Measurements from ENCODE around the gene MYO9B.

Gene MYO9B

DNA sequence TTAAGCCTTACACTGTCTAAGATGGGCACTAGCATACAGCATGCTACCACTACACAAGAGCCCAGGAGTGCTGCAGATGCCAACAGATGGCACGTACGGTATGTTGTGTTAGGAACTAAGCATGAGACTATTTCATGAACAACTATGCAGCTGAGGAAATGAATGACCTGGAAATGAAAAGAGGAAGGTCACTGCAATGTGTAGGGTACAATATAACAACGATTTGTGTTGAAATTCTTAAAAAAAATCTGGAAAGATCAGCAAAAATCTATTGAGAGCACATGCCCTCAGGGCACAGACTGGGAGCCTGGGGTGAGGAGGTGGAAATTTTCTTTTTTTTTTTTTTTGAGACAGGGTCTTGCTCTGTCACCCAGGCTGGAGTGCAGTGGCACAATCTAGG lies 14.8 kb upstream of the MYO9B start:
- Histone ChIP-seq H3K4me3 (ENCODE audit: insufficient read depth, low read length, poor library complexity, severe bottlenecking) (no peak overlapping the region), H3K79me2 (ENCODE audit: insufficient read depth, low read length) (peaks cover 55% of the 10 kb centered on the region), H2AFZ (ENCODE audit: low read depth, low read length, severe bottlenecking) (no peak overlapping the region), H3K4me2 (ENCODE audit: low read depth, low read length, poor library complexity, severe bottlenecking) (no peak overlapping the region), H4K20me1 (ENCODE audit: low read depth, low read length) (peaks cover 21% of the 10 kb centered on the region; the same call in 1 of the 2 replicates), H3K27me3 (ENCODE audit: low read length) (no peaks in the 10 kb centered on the region), H3F3A (ENCODE audit: insufficient read depth) (no peaks in the 10 kb centered on the region), H3K9ac (ENCODE audit: low read length) (no peak overlapping the region), H3K27ac (ENCODE audit: low read depth, low read length) (no peak overlapping the region), H3K9me2 (replicated peaks; ENCODE audit: insufficient read depth, low read length) (no peaks in the 10 kb centered on the region), H3K36me3 (ENCODE audit: low read length) (peaks cover 10% of the 10 kb centered on the region; the same call in 1 of the 2 replicates), H3K9me3 (ENCODE audit: insufficient read depth, low read length) (no peaks in the 10 kb centered on the region)
- TF ChIP-seq EZH2phosphoT487 (conservative IDR thresholded peaks at IDR 0.05; ENCODE audit: low read length): no peak
- TF ChIP-seq, protein P1, sequence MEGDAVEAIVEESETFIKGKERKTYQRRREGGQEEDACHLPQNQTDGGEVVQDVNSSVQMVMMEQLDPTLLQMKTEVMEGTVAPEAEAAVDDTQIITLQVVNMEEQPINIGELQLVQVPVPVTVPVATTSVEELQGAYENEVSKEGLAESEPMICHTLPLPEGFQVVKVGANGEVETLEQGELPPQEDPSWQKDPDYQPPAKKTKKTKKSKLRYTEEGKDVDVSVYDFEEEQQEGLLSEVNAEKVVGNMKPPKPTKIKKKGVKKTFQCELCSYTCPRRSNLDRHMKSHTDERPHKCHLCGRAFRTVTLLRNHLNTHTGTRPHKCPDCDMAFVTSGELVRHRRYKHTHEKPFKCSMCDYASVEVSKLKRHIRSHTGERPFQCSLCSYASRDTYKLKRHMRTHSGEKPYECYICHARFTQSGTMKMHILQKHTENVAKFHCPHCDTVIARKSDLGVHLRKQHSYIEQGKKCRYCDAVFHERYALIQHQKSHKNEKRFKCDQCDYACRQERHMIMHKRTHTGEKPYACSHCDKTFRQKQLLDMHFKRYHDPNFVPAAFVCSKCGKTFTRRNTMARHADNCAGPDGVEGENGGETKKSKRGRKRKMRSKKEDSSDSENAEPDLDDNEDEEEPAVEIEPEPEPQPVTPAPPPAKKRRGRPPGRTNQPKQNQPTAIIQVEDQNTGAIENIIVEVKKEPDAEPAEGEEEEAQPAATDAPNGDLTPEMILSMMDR (IDR thresholded peaks at IDR 0.05; ENCODE audit: insufficient read depth, low read length, poor library complexity, severe bottlenecking): no peak

DNA sequence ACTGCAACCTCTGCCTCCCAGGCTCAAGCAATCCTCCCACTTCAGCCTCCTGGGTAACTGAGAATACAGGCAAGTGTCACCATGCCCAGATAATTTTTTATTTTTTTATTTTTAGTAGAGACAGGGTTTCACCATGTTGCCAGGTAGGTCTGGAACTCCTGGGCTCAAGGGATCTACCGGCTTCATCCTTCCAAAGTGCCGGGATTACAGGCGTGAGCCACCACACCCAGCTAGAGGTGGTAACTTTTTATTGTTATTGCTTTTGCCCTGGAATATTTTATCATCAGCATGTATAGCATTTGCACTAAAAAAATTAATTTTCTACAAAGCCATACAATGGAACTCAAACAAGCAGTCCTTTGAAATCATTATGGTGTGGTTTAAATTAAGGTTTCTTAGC lies 14.4 kb upstream of the MYO9B start:
- Histone ChIP-seq H3K79me2 (ENCODE audit: insufficient read depth, low read length) (peaks cover 59% of the 10 kb centered on the region), H2AFZ (ENCODE audit: low read depth, low read length, severe bottlenecking) (no peak overlapping the region), H3K9ac (ENCODE audit: low read length) (no peak overlapping the region), H3K4me2 (ENCODE audit: low read depth, low read length, poor library complexity, severe bottlenecking) (no peak overlapping the region), H3F3A (ENCODE audit: insufficient read depth) (no peaks in the 10 kb centered on the region), H3K4me3 (ENCODE audit: insufficient read depth, low read length, poor library complexity, severe bottlenecking) (no peak overlapping the region), H3K9me2 (replicated peaks; ENCODE audit: insufficient read depth, low read length) (no peaks in the 10 kb centered on the region), H3K36me3 (ENCODE audit: low read length) (peaks cover 10% of the 10 kb centered on the region; the same call in 1 of the 2 replicates), H3K27me3 (ENCODE audit: low read length) (no peaks in the 10 kb centered on the region), H4K20me1 (ENCODE audit: low read depth, low read length) (peaks cover 21% of the 10 kb centered on the region; the same call in 1 of the 2 replicates), H3K9me3 (ENCODE audit: insufficient read depth, low read length) (no peaks in the 10 kb centered on the region), H3K27ac (ENCODE audit: low read depth, low read length) (no peak overlapping the region)
- TF ChIP-seq EZH2phosphoT487 (conservative IDR thresholded peaks at IDR 0.05; ENCODE audit: low read length): no peak
- TF ChIP-seq, protein P1 (IDR thresholded peaks at IDR 0.05; ENCODE audit: insufficient read depth, low read length, poor library complexity, severe bottlenecking): no peak

DNA sequence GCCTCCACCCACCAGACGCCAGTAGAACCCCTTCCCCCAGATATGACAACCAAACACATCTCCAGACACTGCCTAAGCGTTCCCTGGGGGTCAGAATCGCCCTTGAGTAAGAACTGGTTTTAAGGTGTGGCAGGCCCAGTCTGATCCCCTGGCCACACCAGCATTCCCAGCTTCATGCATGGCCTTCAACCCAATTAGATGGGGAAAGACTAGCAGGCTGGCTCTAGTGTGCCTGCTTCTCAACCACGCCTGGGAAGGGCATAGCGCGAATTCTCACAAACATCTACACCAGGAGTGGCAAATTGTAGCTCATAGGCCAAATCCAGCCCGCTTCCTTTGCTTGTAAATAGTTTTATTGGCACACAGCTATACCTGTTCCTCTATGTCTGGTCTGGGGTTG lies 13.9 kb upstream of the MYO9B start:
- Histone ChIP-seq H3K9ac (ENCODE audit: low read length) (no peak overlapping the region), H4K20me1 (ENCODE audit: low read depth, low read length) (peaks cover 21% of the 10 kb centered on the region; the same call in 1 of the 2 replicates), H3F3A (ENCODE audit: insufficient read depth) (no peaks in the 10 kb centered on the region), H2AFZ (ENCODE audit: low read depth, low read length, severe bottlenecking) (no peak overlapping the region), H3K9me2 (replicated peaks; ENCODE audit: insufficient read depth, low read length) (no peaks in the 10 kb centered on the region), H3K27me3 (ENCODE audit: low read length) (no peaks in the 10 kb centered on the region), H3K79me2 (ENCODE audit: insufficient read depth, low read length) (peaks cover 64% of the 10 kb centered on the region), H3K4me2 (ENCODE audit: low read depth, low read length, poor library complexity, severe bottlenecking) (no peak overlapping the region), H3K9me3 (ENCODE audit: insufficient read depth, low read length) (no peaks in the 10 kb centered on the region), H3K27ac (ENCODE audit: low read depth, low read length) (no peak overlapping the region), H3K4me3 (ENCODE audit: insufficient read depth, low read length, poor library complexity, severe bottlenecking) (no peak overlapping the region), H3K36me3 (ENCODE audit: low read length) (peaks cover 12% of the 10 kb centered on the region; the same call in 1 of the 2 replicates)
- TF ChIP-seq, protein P1 (IDR thresholded peaks at IDR 0.05; ENCODE audit: insufficient read depth, low read length, poor library complexity, severe bottlenecking): no peak
- TF ChIP-seq EZH2phosphoT487 (conservative IDR thresholded peaks at IDR 0.05; ENCODE audit: low read length): no peak
